PC-3 (cell line): Measurements from ENCODE around the gene RPL36.

Experiments used
- EZH2 ChIP-seq: fragments of 300-600 bp; sonication (generic); IDR thresholded peaks from one replicate; pipeline ENCODE4 v1.6.1; 2017; ENCODE audit warnings: antibody characterized with exemption, mild to moderate bottlenecking, low read length; ENCODE audit not compliant: unreplicated experiment
- EZH2phosphoT487 ChIP-seq: fragments of 300-600 bp; sonication (generic); IDR thresholded peaks from 2 replicates; pipeline ENCODE4 v1.6.1; 2018; ENCODE audit warnings: mild to moderate bottlenecking, antibody characterized with exemption, low read length, borderline replicate concordance
- TF ChIP-seq, protein P1 (sequence below): fragments of 300-600 bp; sonication (generic); conservative IDR thresholded peaks from 2 replicates; pipeline ENCODE4 v1.5.1; 2017; ENCODE audit warnings: antibody characterized with exemption, low read depth, mild to moderate bottlenecking, low read length

DNA sequence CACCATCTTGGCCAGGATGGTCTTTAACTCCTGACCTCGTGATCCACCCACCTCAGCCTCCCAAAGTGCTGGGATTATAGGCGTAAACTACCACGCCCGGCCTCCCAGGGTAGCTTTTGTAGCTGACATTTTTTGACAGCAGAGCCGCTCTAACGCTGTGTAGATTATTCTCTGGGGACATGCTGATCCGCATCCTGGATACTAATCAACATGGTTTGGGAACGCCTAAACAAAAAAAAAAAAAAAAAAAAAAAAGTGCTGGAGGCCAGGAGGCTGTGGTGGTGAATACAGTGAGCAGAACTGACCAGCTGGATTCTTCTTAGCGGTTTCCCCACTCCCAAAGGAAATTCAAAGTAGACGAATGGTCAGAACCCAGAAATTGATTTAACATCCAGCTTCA lies 24.7 kb downstream of the RPL36 start:
- TF ChIP-seq, protein P1, sequence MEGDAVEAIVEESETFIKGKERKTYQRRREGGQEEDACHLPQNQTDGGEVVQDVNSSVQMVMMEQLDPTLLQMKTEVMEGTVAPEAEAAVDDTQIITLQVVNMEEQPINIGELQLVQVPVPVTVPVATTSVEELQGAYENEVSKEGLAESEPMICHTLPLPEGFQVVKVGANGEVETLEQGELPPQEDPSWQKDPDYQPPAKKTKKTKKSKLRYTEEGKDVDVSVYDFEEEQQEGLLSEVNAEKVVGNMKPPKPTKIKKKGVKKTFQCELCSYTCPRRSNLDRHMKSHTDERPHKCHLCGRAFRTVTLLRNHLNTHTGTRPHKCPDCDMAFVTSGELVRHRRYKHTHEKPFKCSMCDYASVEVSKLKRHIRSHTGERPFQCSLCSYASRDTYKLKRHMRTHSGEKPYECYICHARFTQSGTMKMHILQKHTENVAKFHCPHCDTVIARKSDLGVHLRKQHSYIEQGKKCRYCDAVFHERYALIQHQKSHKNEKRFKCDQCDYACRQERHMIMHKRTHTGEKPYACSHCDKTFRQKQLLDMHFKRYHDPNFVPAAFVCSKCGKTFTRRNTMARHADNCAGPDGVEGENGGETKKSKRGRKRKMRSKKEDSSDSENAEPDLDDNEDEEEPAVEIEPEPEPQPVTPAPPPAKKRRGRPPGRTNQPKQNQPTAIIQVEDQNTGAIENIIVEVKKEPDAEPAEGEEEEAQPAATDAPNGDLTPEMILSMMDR = no peak
- TF ChIP-seq EZH2phosphoT487 = no peak
- TF ChIP-seq EZH2 = no peak
